Stimulated activated CD8-positive, alpha-beta memory T cell treated with anti-CD3 and anti-CD28 coated beads, Interleukin-12 subunit alpha, Interleukin-12 subunit beta, amount 100 ng/mL, for 24 hours (primary cell): ENCODE results near the gene PRDX5.

Experiments
- DNase-seq: peaks from one replicate; pipeline ENCODE4 v3.0.0-alpha.2; 2020; ENCODE audit errors: extremely low read depth

Gene PRDX5

DNA sequence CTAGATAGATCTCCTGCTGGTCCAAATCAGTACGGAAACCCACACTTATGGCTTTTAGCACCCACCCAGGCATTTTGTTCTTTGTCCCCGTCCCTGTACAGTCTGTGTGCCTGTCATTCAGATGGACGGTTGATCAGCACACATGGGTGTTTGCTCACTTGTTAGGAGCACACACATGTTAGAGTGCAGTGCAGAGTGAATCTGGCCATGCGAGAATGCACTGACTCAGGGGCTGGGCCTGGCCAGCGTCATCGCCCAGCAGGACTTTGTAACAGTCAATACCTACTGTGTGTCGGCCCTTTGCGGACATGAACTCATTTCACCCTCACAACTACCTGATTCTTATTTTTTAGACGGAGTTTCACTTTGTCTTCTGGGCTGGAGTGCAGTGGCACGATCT is 44.4 kb downstream of the PRDX5 start:
- DNase-seq: no peak

DNA sequence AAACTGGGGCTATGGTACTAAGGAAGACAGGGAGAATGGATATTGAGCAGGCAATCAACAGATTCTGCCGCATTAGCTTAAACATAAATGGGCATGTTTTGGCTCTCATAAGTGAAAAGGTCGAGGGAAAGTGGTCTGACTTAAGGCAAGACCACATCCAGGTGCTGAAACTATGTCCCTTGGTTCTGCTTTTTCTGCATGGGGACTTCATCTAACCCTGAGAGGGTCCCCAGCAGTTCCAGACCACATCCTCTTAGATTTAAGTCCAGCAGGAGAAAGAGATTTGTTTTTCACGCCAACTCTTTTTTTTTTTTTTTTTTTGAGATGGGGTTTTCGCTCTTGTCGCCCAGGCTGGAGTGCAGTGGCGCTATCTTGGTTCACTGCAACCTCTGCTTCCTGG is 46.5 kb downstream of the PRDX5 start:
- DNase-seq: no peak

DNA sequence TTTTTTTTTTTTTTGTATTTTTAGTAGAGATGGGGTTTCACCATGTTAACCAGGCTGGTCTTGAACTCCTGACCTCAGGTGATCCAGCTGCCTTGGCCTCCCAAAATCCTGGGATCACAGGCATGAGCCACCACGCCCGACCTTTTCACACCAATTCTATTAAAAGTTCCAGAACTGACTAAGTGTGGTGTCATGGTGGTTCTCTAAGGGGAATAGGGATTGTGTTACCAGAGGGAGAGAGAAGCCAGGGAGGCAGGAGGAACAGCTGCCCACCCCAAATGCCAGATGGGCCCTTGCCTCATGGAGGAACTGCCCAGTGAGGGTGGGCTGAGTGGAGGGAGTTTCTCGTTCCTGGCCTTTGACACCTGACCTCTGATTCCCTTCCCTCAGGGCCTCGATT is 47.0 kb downstream of the PRDX5 start:
- DNase-seq: no peak

GRCh38 chr11:64366751-64367150 is 48.8 kb downstream of the PRDX5 start:
- DNase-seq: no peak

- DNase-seq: no peak
Measured at GRCh38 chr11:64367931-64368672, 50.2 kb downstream of the PRDX5 start.

DNA sequence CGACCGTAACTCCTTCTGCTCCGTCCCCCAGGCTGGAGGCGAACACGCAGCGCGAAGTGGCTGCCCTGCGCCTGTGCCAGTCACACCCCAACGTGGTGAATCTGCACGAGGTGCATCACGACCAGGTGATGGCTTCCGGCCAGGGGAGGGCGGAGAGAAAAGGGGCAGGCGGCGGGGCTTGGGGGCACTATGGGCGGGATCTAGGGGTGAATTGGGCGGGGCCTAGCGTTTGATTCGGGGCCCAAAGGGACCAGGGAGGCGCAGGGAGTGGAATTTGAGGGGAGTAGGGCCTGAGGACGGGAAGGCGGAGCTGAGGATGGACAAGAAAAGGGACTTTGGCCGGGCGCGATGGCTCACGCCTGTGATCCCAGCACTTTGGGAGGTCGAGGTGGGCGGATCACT is 50.8 kb downstream of the PRDX5 start:
- no peak for DNase-seq

DNA sequence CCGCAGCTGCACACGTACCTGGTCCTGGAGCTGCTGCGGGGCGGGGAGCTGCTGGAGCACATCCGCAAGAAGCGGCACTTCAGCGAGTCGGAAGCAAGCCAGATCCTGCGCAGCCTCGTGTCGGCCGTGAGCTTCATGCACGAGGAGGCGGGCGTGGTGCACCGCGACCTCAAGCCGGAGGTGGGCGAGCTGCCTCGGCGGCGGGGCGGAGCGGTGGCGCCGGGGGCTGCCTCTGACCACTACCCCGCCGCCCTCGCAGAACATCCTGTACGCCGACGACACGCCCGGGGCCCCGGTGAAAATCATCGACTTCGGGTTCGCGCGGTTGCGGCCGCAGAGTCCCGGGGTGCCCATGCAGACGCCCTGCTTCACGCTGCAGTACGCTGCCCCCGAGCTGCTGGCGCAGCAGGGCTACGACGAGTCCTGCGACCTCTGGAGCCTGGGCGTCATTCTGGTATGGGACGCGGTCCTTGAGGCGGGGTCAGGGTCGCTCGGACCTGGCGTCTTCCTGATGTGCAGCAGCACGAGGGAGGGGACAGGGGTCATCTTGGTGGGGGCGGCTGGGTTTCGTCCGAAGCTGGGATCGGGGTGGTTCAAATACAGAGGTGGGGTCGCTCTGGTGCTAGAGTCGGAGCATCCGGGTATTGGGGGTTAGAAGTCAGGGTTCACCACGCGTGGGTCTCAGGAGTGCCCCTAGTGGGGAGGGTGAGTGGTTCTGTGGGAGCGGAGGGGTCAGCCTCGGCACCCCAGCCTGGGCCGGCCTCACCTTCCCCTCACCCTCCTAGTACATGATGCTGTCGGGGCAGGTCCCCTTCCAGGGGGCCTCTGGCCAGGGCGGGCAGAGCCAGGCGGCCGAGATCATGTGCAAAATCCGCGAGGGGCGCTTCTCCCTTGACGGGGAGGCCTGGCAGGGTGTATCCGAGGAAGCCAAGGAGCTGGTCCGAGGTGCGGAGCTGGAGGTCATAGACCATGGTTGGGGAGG is 51.8 kb downstream of the PRDX5 start:
- no peak for DNase-seq

DNA sequence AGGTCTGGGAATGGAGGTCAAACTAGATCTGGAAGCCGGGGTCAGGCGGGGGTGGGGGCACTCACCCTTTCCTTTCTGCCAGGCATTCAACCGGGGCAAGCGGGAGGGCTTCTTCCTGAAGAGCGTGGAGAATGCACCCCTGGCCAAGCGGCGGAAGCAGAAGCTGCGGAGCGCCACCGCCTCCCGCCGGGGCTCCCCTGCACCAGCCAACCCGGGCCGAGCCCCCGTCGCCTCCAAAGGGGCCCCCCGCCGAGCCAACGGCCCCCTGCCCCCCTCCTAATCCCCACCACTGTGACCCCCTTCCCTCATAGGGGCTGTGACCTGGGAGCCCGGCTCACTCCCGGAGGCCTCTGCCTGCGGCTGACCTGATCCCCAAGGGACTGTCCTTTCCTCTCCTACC is 53.3 kb downstream of the PRDX5 start:
- DNase-seq: no peak
